ENCODE results near the gene SENP7.

DNA sequence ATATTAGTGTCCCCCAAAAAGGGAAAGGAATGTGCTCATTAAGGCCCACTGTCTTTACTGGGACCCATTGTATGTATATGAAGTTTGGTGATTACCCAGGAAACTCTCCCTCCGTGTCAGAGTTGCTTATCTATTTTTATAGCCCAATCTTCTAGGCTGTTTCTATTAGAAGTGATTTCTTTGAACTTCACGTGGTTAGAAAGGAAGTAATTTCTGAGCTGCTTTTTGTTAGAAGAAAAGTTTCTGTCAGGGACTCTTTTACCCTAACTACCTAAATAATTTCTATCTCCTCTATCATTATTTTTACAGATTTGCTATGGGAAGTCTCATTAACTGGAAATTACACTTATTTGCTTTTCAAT lies 17.7 kb upstream of the SENP7 start:
- TF ChIP-seq, protein P1, sequence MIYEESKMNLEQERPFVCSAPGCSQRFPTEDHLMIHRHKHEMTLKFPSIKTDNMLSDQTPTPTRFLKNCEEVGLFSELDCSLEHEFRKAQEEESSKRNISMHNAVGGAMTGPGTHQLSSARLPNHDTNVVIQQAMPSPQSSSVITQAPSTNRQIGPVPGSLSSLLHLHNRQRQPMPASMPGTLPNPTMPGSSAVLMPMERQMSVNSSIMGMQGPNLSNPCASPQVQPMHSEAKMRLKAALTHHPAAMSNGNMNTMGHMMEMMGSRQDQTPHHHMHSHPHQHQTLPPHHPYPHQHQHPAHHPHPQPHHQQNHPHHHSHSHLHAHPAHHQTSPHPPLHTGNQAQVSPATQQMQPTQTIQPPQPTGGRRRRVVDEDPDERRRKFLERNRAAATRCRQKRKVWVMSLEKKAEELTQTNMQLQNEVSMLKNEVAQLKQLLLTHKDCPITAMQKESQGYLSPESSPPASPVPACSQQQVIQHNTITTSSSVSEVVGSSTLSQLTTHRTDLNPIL (CRISPR knock-in tag; IDR thresholded peaks at IDR 0.05; ENCODE audit: low read depth), result no peak
- TF ChIP-seq PATZ1 (CRISPR knock-in tag; IDR thresholded peaks at IDR 0.05; ENCODE audit: borderline replicate concordance), result no peak
- no peak for TF ChIP-seq ISL1 (CRISPR knock-in tag; IDR thresholded peaks at IDR 0.05)
- TF ChIP-seq TCF4 (CRISPR knock-in tag; IDR thresholded peaks at IDR 0.05; ENCODE audit: borderline replicate concordance), result no peak
- no peak for TF ChIP-seq ZFP30 (CRISPR knock-in tag; IDR thresholded peaks at IDR 0.05)
- TF ChIP-seq, protein P2, sequence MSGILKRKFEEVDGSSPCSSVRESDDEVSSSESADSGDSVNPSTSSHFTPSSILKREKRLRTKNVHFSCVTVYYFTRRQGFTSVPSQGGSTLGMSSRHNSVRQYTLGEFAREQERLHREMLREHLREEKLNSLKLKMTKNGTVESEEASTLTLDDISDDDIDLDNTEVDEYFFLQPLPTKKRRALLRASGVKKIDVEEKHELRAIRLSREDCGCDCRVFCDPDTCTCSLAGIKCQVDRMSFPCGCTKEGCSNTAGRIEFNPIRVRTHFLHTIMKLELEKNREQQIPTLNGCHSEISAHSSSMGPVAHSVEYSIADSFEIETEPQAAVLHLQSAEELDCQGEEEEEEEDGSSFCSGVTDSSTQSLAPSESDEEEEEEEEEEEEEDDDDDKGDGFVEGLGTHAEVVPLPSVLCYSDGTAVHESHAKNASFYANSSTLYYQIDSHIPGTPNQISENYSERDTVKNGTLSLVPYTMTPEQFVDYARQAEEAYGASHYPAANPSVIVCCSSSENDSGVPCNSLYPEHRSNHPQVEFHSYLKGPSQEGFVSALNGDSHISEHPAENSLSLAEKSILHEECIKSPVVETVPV (CRISPR knock-in tag; IDR thresholded peaks at IDR 0.05), result no peak
- TF ChIP-seq TOX (CRISPR knock-in tag; IDR thresholded peaks at IDR 0.05; ENCODE audit: borderline replicate concordance), result no peak
- no peak for TF ChIP-seq ZNF70 (CRISPR knock-in tag; IDR thresholded peaks at IDR 0.05)

All from SK-N-SH treated with all-trans-retinoic acid at 6 μM for 48 hours (cell line).